IMR-90 (cell line): Measurements from ENCODE around the gene FFAR3. TPM values are rescaled to one million over a fixed set of nuclear protein-coding genes. Genes with fewer than 3 reads are reported as not detected.

Source experiments
- ATAC-seq: fragments of 200-7000 bp; cut with Tn5 transposase; 2 replicates; pipeline ENCODE4 v1.9.1; 2020; ENCODE audit warnings: low read depth, mild to moderate bottlenecking, moderate library complexity
- BruUV-seq: library from RNA; stranded (reverse); fragments of 400-500 nt; replicated peaks from 2 replicates; lab custom pipeline; 2021; lab: Mats Ljungman, UMichigan
- CTCF ChIA-PET: fragments of 300-600 bp; formaldehyde crosslinking; extraction: SDS; loops from one replicate; lab custom pipeline; 2021; ENCODE audit warnings: antibody characterized with exemption; lab: Yijun Ruan, JAX
- POLR2A ChIA-PET: fragments of 300-600 bp; sonication (Branson Sonifier 250); formaldehyde crosslinking; loops from one replicate; lab custom pipeline; 2022; ENCODE audit warnings: antibody characterized with exemption; ENCODE audit not compliant: unreplicated experiment; lab: Charles Lee
- DNase-seq: peaks from one replicate; pipeline ENCODE4 v3.0.0; 2013
- H2AFZ ChIP-seq: replicated peaks from 2 replicates; pipeline ENCODE3; 2013; ENCODE audit warnings: low read length, mild to moderate bottlenecking; ENCODE audit not compliant: poor library complexity
- H2AK5ac ChIP-seq: 2 replicates; pipeline ENCODE4 v1.6.1; 2013; ENCODE audit warnings: low read depth, low read length, inconsistent platforms
- H2AK9ac ChIP-seq: replicated peaks from 2 replicates; pipeline ENCODE3; 2013; ENCODE audit warnings: mild to moderate bottlenecking, low read depth, low read length, moderate library complexity; ENCODE audit not compliant: poor library complexity
- H2BK120ac ChIP-seq: 2 replicates; pipeline ENCODE4 v1.6.1; 2013; ENCODE audit warnings: low read depth, low read length, inconsistent platforms
- H2BK15ac ChIP-seq: 3 replicates; pipeline ENCODE4 v1.6.1; 2013; ENCODE audit warnings: low read depth, low read length, inconsistent platforms
- H2BK20ac ChIP-seq: 2 replicates; pipeline ENCODE4 v1.6.1; 2013; ENCODE audit warnings: low read depth, mild to moderate bottlenecking, inconsistent platforms, low read length, moderate library complexity
- H2BK5ac ChIP-seq: 2 replicates; pipeline ENCODE4 v1.6.1; 2013; ENCODE audit warnings: mild to moderate bottlenecking, low read depth, low read length, inconsistent platforms; ENCODE audit not compliant: poor library complexity, severe bottlenecking
- H3K14ac ChIP-seq: replicated peaks from 2 replicates; pipeline ENCODE4 v1.6.1; 2013; ENCODE audit warnings: low read depth, low read length, inconsistent platforms
- H3K18ac ChIP-seq: 2 replicates; pipeline ENCODE4 v1.6.1; 2013; ENCODE audit warnings: low read depth, low read length, control low read depth
- H3K23ac ChIP-seq: 2 replicates; pipeline ENCODE4 v1.6.1; 2013; ENCODE audit warnings: low read depth, low read length, inconsistent platforms
- H3K27ac ChIP-seq: 2 replicates; pipeline ENCODE4 v1.5.1; 2013; ENCODE audit warnings: mild to moderate bottlenecking, control low read depth, low read length; ENCODE audit not compliant: insufficient read depth
- H3K27me3 ChIP-seq: 2 replicates; pipeline ENCODE4 v1.6.1; 2013; ENCODE audit warnings: low read length; ENCODE audit not compliant: control insufficient read depth, insufficient read depth
- H3K36me3 ChIP-seq: 2 replicates; pipeline ENCODE4 v1.6.1; 2013; ENCODE audit warnings: low read length, mixed read lengths; ENCODE audit not compliant: control insufficient read depth, insufficient read depth
- H3K4ac ChIP-seq: 2 replicates; pipeline ENCODE4 v1.6.1; 2013; ENCODE audit warnings: low read depth, low read length, inconsistent platforms
- H3K4me1 ChIP-seq: 2 replicates; pipeline ENCODE4 v1.6.1; 2013; ENCODE audit warnings: low read length, mixed read lengths; ENCODE audit not compliant: control insufficient read depth, insufficient read depth
- H3K4me2 ChIP-seq: 2 replicates; pipeline ENCODE4 v1.6.1; 2013; ENCODE audit warnings: low read depth, mild to moderate bottlenecking, control low read depth, low read length, moderate library complexity
- H3K4me3 ChIP-seq: 2 replicates; pipeline ENCODE4 v1.5.1; 2013; ENCODE audit warnings: low read depth, mild to moderate bottlenecking, control low read depth, low read length, moderate library complexity; ENCODE audit not compliant: insufficient read depth
- H3K56ac ChIP-seq: 2 replicates; pipeline ENCODE4 v1.6.1; 2013; ENCODE audit warnings: low read length, inconsistent platforms; ENCODE audit not compliant: insufficient read depth; ENCODE audit errors: extremely low read depth
- H3K79me1 ChIP-seq, 2 experiments: 2 replicates each; pipeline ENCODE4 v1.6.1; 2013; ENCODE audit warnings: low read length in 2 of 2, inconsistent platforms in 1 of 2, low read depth in 1 of 2
- H3K9ac ChIP-seq: 2 replicates; pipeline ENCODE4 v1.6.1; 2013; ENCODE audit warnings: low read depth, low read length, control low read depth
- H3K9me1 ChIP-seq: 2 replicates; pipeline ENCODE4 v1.6.1; 2013; ENCODE audit warnings: low read length, inconsistent platforms; ENCODE audit not compliant: insufficient read depth
- H3K9me3 ChIP-seq: 2 replicates; pipeline ENCODE4 v1.6.1; 2013; ENCODE audit warnings: low read length; ENCODE audit not compliant: control insufficient read depth, insufficient read depth
- H4K20me1 ChIP-seq: 2 replicates; pipeline ENCODE4 v1.6.1; 2013; ENCODE audit warnings: low read length, inconsistent platforms; ENCODE audit not compliant: insufficient read depth
- H4K5ac ChIP-seq: 2 replicates; pipeline ENCODE4 v1.6.1; 2013; ENCODE audit warnings: mild to moderate bottlenecking, low read depth, low read length, control low read depth
- H4K8ac ChIP-seq, 2 experiments: 2 replicates each; pipeline ENCODE4 v1.6.1; 2013; ENCODE audit warnings: low read depth in 2 of 2, low read length in 2 of 2, control low read depth in 1 of 2, inconsistent platforms in 1 of 2
- H4K91ac ChIP-seq: 2 replicates; pipeline ENCODE4 v1.6.1; 2013; ENCODE audit warnings: low read depth, low read length, inconsistent platforms; ENCODE audit not compliant: insufficient read depth
- CEBPB ChIP-seq: IDR thresholded peaks from 2 replicates; pipeline ENCODE4 v1.6.1; 2012; ENCODE audit warnings: low read depth, low read length, improper control_type of control experiment
- CHD1 ChIP-seq: IDR thresholded peaks from 2 replicates; pipeline ENCODE4 v1.6.1; 2012; ENCODE audit warnings: low read depth, low read length, improper control_type of control experiment
- CTCF ChIP-seq: conservative IDR thresholded peaks from 2 replicates; pipeline ENCODE4 v1.5.1; 2012; ENCODE audit warnings: mild to moderate bottlenecking, low read depth, low read length, improper control_type of control experiment
- POLR2A ChIP-seq: IDR thresholded peaks from 2 replicates; pipeline ENCODE4 v1.6.1; 2012; ENCODE audit warnings: mild to moderate bottlenecking, low read depth, low read length
- RAD21 ChIP-seq: IDR thresholded peaks from 2 replicates; pipeline ENCODE4 v1.6.1; 2012; ENCODE audit warnings: low read length, improper control_type of control experiment
- RFX5 ChIP-seq: IDR thresholded peaks from 2 replicates; pipeline ENCODE4 v1.8.0; 2012; ENCODE audit warnings: low read depth, mild to moderate bottlenecking, low read length, moderate library complexity
- WGBS, 2 experiments: methylation state at CpG; one replicate each; pipeline versions ENCODE4 v1.1.5 to v1.1.7; 2013; ENCODE audit warnings: missing lambda C conversion rate in 2 of 2; ENCODE audit not compliant: insufficient read length in 1 of 2; ENCODE audit errors: extremely low coverage in 2 of 2; 5-methylcytosine and 5-hydroxymethylcytosine counted together
- dilution Hi-C: fragments of 300-500 bp; cut with HindIII; formaldehyde crosslinking; loops from one replicate; pipeline ENCODE4 v1.14.3; 2018; ENCODE audit warnings: low sequenced_read_pairs; ENCODE audit not compliant: unreplicated experiment
- in situ Hi-C: fragments of 300-500 bp; cut with MboI; formaldehyde crosslinking; loops from 3 replicates; pipeline ENCODE4 v1.14.3; 2019; ENCODE audit warnings: low sequenced_read_pairs, inconsistent platforms, mixed read lengths
- intact Hi-C: fragments of 100-400 bp; cut with micrococcal nuclease; formaldehyde crosslinking; loops from 2 replicates; pipeline ENCODE4 v1.10.0; 2022
- polyA plus RNA-seq, 3 experiments: library from polyadenylated mRNA; depleted of rRNA; stranded (reverse); fragments of >200 nt; gene quantifications; 2 replicates each; pipeline ENCODE4 v1.2.3, GENCODE V29; 2012; ENCODE audit warnings: low replicate concordance in 1 of 3
- total RNA-seq: library from RNA; depleted of rRNA; stranded (reverse); fragments of >200 nt; gene quantifications from 2 replicates; pipeline ENCODE4 v1.2.3, GENCODE V29; 2012

Gene FFAR3
- total and polyA plus RNA-seq, 2 of the 4 experiments (the other 2 are of a cell fraction), result not detected

GRCh38 chr19:35342430-35342829 is 15.8 kb upstream of the FFAR3 start:
- Histone ChIP-seq H3K9ac (no peak overlapping the region), H3K27me3 (peaks cover 3% of the 10 kb centered on the region; the same call in 1 of the 2 replicates), H2BK20ac (no peak overlapping the region), H3K23ac (no peak overlapping the region), H2AK9ac (no peak overlapping the region), H2BK5ac (no peak overlapping the region), H2BK120ac (no peak overlapping the region), H3K27ac (no peak overlapping the region), H4K20me1 (no peaks in the 10 kb centered on the region), H4K8ac (no peak overlapping the region), H3K4ac (no peak overlapping the region), H2AK5ac (no peak overlapping the region), H3K14ac (no peak overlapping the region), H3K36me3 (no peaks in the 10 kb centered on the region), H3K9me1 (no peaks in the 10 kb centered on the region), H4K91ac (no peak overlapping the region), H3K79me1 (no peaks in the 10 kb centered on the region), H4K5ac (no peak overlapping the region), H3K4me1 (no peaks in the 10 kb centered on the region), H3K9me3 (no peaks in the 10 kb centered on the region), H3K4me2 (no peak overlapping the region), H3K18ac (no peak overlapping the region), H3K4me3 (no peak overlapping the region), H2AFZ (no peak overlapping the region), H3K56ac (no peak overlapping the region), H2BK15ac (no peak overlapping the region)
- dilution Hi-C loops, result no loop called here
- no TSS peak for BruUV-seq
- DNase-seq, result no peak
- no peak for ATAC-seq
- ChIA-PET CTCF (no interaction called here), POLR2A (no interaction called here)
- in situ Hi-C loops, result loop anchor here (25.0 kb wide), 1 partner anchor 245 kb away; the partner anchor contains the start of gene PMIS2
- no peak for TF ChIP-seq RFX5
- TF ChIP-seq POLR2A, result no peak
- no peak for TF ChIP-seq CTCF
- TF ChIP-seq CHD1, result no peak
- TF ChIP-seq RAD21, result no peak
- no peak for TF ChIP-seq CEBPB
- WGBS, 2 experiments, result no CpG with 5 or more reads among the region's 5 CpGs
- intact Hi-C loops, result no loop called here
